Hematopoietic multipotent progenitor cell treated with erythropoietin and hydrocortisone succinate and interleukin-3 and kit ligand, for 4 days (in vitro differentiated cells): ENCODE data around the gene NTMT1.

Experiments
- DNase-seq: peaks from one replicate; pipeline ENCODE4 v3.0.0-alpha.2; 2015

NTMT1 gene

DNA sequence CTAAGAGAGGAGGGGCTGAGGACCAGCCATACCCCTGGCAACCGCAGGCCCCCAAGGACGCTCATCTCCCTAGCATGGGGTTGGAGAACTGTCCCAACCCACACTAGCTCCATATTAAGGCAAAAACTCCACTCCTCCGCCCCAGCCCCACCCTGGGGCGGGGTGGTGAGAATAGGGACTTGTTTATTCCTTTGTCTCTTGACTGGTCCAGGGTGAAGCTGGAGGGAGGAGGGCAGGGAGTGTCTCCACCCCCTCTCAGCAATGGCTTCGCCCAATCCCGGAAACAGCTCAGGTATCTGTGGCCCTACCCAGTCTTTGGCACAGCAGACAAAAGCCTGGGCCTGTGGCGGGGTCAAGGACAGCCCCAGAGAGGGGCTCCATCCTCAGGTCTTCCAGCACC is 56.4 kb downstream of the NTMT1 start:
- no peak for DNase-seq

DNA sequence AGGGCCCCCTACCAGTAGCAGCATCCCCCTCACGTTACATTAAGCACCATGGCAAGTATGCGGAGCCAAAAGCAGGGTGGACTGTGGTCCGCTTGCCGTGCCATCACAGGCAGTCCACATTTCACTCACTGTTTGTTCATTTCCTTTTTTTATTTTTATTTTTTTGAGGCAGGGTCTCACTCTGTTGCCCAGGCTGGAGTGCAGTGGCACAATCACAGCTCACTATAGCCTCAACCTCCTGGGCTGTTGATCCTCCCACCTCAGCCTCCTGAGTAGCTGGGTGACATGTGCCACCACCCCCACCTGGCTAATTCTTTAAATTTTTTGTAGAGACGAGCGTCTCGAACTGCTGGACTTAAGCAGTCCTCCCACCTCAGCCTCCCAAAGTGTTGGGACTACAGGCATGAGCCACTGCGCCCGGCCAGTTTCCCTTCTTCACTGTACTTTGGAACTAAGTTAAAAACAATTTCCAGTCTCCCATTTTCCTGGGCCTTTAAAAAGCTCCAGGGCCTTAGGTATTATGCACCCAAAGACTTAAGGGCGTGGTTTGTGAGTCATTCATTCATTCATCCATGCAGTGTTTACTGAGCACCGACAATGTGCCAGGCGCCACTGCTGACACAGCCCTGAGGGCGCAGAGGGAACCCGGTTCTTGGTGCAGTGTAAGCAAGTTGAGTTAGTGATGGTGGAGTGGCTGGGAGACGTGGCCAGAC is 59.4 kb downstream of the NTMT1 start:
- no peak for DNase-seq
